Measurements from ENCODE around the gene LIMS4.
"Not testable (repeated sequence)": the region's sequence is repeated elsewhere in the genome, so short reads cannot be mapped to it uniquely, and the experiment has no call there.

Gene LIMS4

GRCh38 chr2:110455080-110455670, 17.4 kb downstream of the LIMS4 start:
- H3K4me3 ChIP-seq (ENCODE audit: low read length); DNase-seq (ENCODE audit: low read depth): not testable (repeated sequence)

- H3K4me3 ChIP-seq (ENCODE audit: low read length); DNase-seq (ENCODE audit: low read depth): not testable (repeated sequence)
These were observed 21.7 kb downstream of the LIMS4 start for GRCh38 chr2:110450951-110451350.

GRCh38 chr2:110449127-110449947, 23.3 kb downstream of the LIMS4 start:
- DNase-seq (ENCODE audit: low read depth); H3K4me3 ChIP-seq (ENCODE audit: low read length): not testable (repeated sequence)

GRCh38 chr2:110446644-110447043, 26.0 kb downstream of the LIMS4 start:
- not testable (repeated sequence) for DNase-seq (ENCODE audit: low read depth); H3K4me3 ChIP-seq (ENCODE audit: low read length)

GRCh38 chr2:110443305-110444005, 29.2 kb downstream of the LIMS4 start:
- DNase-seq (ENCODE audit: low read depth), result not testable (repeated sequence)

GRCh38 chr2:110441905-110442304, 30.7 kb downstream of the LIMS4 start:
- H3K4me3 ChIP-seq (ENCODE audit: low read length); DNase-seq (ENCODE audit: low read depth): not testable (repeated sequence)

More at GRCh38 chr2:110443305-110444005, 29.2 kb downstream of the LIMS4 start:
- not testable (repeated sequence) for H3K4me3 ChIP-seq (ENCODE audit: low read length)

GRCh38 chr2:110434565-110434964, 38.1 kb downstream of the LIMS4 start:
- DNase-seq (ENCODE audit: low read depth); H3K4me3 ChIP-seq (ENCODE audit: low read length): not testable (repeated sequence)

GRCh38 chr2:110425725-110426124, 46.9 kb downstream of the LIMS4 start:
- H3K4me3 ChIP-seq (ENCODE audit: low read length); DNase-seq (ENCODE audit: low read depth): not testable (repeated sequence)

- DNase-seq (ENCODE audit: low read depth), result not testable (repeated sequence)
These were observed 48.2 kb downstream of the LIMS4 start for GRCh38 chr2:110424421-110424820.

GRCh38 chr2:110423574-110423962, 49.0 kb downstream of the LIMS4 start:
- not testable (repeated sequence) for DNase-seq (ENCODE audit: low read depth); H3K4me3 ChIP-seq (ENCODE audit: low read length)

More at GRCh38 chr2:110424421-110424820, 48.2 kb downstream of the LIMS4 start:
- H3K4me3 ChIP-seq (ENCODE audit: low read length), result not testable (repeated sequence)

- H3K4me3 ChIP-seq (ENCODE audit: low read length); DNase-seq (ENCODE audit: low read depth): not testable (repeated sequence)
These were observed 49.6 kb downstream of the LIMS4 start for GRCh38 chr2:110422852-110423573.

GRCh38 chr2:110420641-110421354, 51.8 kb downstream of the LIMS4 start:
- not testable (repeated sequence) for DNase-seq (ENCODE audit: low read depth); H3K4me3 ChIP-seq (ENCODE audit: low read length)

- H3K4me3 ChIP-seq (ENCODE audit: low read length); DNase-seq (ENCODE audit: low read depth): not testable (repeated sequence)
These were observed 65.5 kb downstream of the LIMS4 start for GRCh38 chr2:110407142-110407541.

- H3K4me3 ChIP-seq (ENCODE audit: low read length); DNase-seq (ENCODE audit: low read depth): not testable (repeated sequence)
These were observed 67.6 kb downstream of the LIMS4 start for GRCh38 chr2:110404988-110405387.

GRCh38 chr2:110404246-110404645, 68.4 kb downstream of the LIMS4 start:
- not testable (repeated sequence) for H3K4me3 ChIP-seq (ENCODE audit: low read length); DNase-seq (ENCODE audit: low read depth)

- H3K4me3 ChIP-seq (ENCODE audit: low read length); DNase-seq (ENCODE audit: low read depth): not testable (repeated sequence)
These were observed 71.5 kb downstream of the LIMS4 start for GRCh38 chr2:110401001-110401618.

GRCh38 chr2:110399378-110399777, 73.2 kb downstream of the LIMS4 start:
- not testable (repeated sequence) for H3K4me3 ChIP-seq (ENCODE audit: low read length); DNase-seq (ENCODE audit: low read depth)

- not testable (repeated sequence) for DNase-seq (ENCODE audit: low read depth); H3K4me3 ChIP-seq (ENCODE audit: low read length)
These were observed 76.6 kb downstream of the LIMS4 start for GRCh38 chr2:110395990-110396389.
